Mesendoderm (in vitro differentiated cells): ENCODE data around the gene RTL5.

ENCODE experiments used
- DNase-seq: peaks from one replicate; pipeline ENCODE4 v3.0.0; 2013
- H2AK5ac ChIP-seq: 2 replicates; pipeline ENCODE4 v1.6.1; 2013; ENCODE audit warnings: low read length, inconsistent platforms
- H2BK120ac ChIP-seq: 2 replicates; pipeline ENCODE4 v1.6.1; 2013; ENCODE audit warnings: low read depth, mild to moderate bottlenecking, low read length, moderate library complexity, mixed read lengths
- H2BK15ac ChIP-seq: replicated peaks from 2 replicates; pipeline ENCODE4 v1.6.1; 2013; ENCODE audit warnings: low read depth, mild to moderate bottlenecking, moderate library complexity
- H2BK5ac ChIP-seq: 2 replicates; pipeline ENCODE4 v1.6.1; 2013; ENCODE audit warnings: low read length, inconsistent platforms
- H3K18ac ChIP-seq: 2 replicates; pipeline ENCODE4 v1.6.1; 2013; ENCODE audit warnings: mild to moderate bottlenecking, low read length, mixed read lengths
- H3K23ac ChIP-seq: one replicate; pipeline ENCODE4 v1.6.1; 2013; ENCODE audit warnings: low read length
- H3K27ac ChIP-seq: 2 replicates; pipeline ENCODE4 v1.5.1; 2013; ENCODE audit warnings: low read depth, mild to moderate bottlenecking, inconsistent platforms, low read length, moderate library complexity
- H3K27me3 ChIP-seq: 2 replicates; pipeline ENCODE4 v1.6.1; 2013; ENCODE audit warnings: low read length, control low read depth, mild to moderate bottlenecking, inconsistent platforms; ENCODE audit not compliant: insufficient read depth, poor library complexity
- H3K36me3 ChIP-seq: 2 replicates; pipeline ENCODE4 v1.6.1; 2013; ENCODE audit warnings: low read length, inconsistent platforms; ENCODE audit not compliant: control insufficient read depth, insufficient read depth
- H3K4ac ChIP-seq: one replicate; pipeline ENCODE4 v1.6.1; 2013; ENCODE audit warnings: low read depth, mild to moderate bottlenecking, low read length, moderate library complexity
- H3K4me1 ChIP-seq: 2 replicates; pipeline ENCODE4 v1.6.1; 2013; ENCODE audit warnings: low read depth, low read length, inconsistent platforms; ENCODE audit not compliant: control insufficient read depth
- H3K4me2 ChIP-seq: 2 replicates; pipeline ENCODE4 v1.6.1; 2013; ENCODE audit warnings: low read length
- H3K4me3 ChIP-seq: 2 replicates; pipeline ENCODE4 v1.5.1; 2013; ENCODE audit warnings: mild to moderate bottlenecking, low read length
- H3K56ac ChIP-seq: one replicate; pipeline ENCODE4 v1.6.1; 2013; ENCODE audit warnings: low read length
- H3K79me1 ChIP-seq: 2 replicates; pipeline ENCODE4 v1.6.1; 2013; ENCODE audit warnings: low read length, inconsistent platforms
- H3K79me2 ChIP-seq: 2 replicates; pipeline ENCODE4 v1.6.1; 2013; ENCODE audit warnings: mild to moderate bottlenecking, low read length; ENCODE audit not compliant: control insufficient read depth, insufficient read depth
- H3K9ac ChIP-seq: 2 replicates; pipeline ENCODE4 v1.6.1; 2013; ENCODE audit warnings: low read length, inconsistent platforms
- H4K5ac ChIP-seq: one replicate; pipeline ENCODE4 v1.6.1; 2013; ENCODE audit warnings: low read length
- H4K8ac ChIP-seq: one replicate; pipeline ENCODE4 v1.6.1; 2013; ENCODE audit warnings: low read depth, mild to moderate bottlenecking, control low read depth, low read length, moderate library complexity
- WGBS: extraction: QIAGEN DNeasy Blood & Tissue Kit; methylation state at CpG from one replicate; pipeline ENCODE4 v1.1.7; 2013; ENCODE audit warnings: low lambda C conversion rate, missing lambda C conversion rate; ENCODE audit not compliant: insufficient coverage; ENCODE audit errors: extremely low coverage; 5-methylcytosine and 5-hydroxymethylcytosine counted together

RTL5 gene

DNA sequence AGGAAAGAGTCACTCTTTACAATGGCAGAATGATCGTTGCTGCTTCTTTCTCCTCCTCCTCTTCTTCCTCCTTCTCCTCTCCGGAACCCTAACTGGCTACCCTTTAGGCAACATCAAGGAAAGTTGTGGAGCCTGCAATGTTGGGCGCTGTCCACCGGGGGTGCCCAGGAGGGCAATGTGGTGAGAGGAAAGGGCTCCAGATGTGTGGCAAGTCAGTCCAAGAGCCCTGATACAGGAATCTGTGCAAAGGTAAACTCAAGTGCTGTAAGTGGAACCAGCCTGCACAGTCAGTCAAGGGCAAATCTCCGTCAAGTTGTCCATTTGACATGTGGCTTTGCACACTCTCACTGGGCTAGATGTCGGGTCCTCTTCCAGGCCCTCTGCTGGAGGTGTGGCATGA, 2.8 kb downstream of the RTL5 start:
- no peak overlapping the region for H3K18ac ChIP-seq
- peaks cover 3% of the 10 kb centered on the region for H3K4me1 ChIP-seq
- H3K79me1 ChIP-seq: no peaks in the 10 kb centered on the region
- no peaks in the 10 kb centered on the region for H3K27me3 ChIP-seq
- H3K4ac ChIP-seq: no peak overlapping the region
- no peaks in the 10 kb centered on the region for H3K79me2 ChIP-seq
- H3K36me3 ChIP-seq: no peaks in the 10 kb centered on the region
- WGBS: no CpG with 5 or more reads among the region's 6 CpGs
- H3K4me2 ChIP-seq: no peak overlapping the region
- H2BK5ac ChIP-seq: no peak overlapping the region
- H2BK120ac ChIP-seq: no peak overlapping the region
- no peak overlapping the region for H2AK5ac ChIP-seq
- no peak overlapping the region for H3K4me3 ChIP-seq
- H2BK15ac ChIP-seq: no peak overlapping the region
- no peak overlapping the region for H4K8ac ChIP-seq
- H3K27ac ChIP-seq: no peak overlapping the region
- H3K56ac ChIP-seq: no peak overlapping the region
- H4K5ac ChIP-seq: no peak overlapping the region
- H3K23ac ChIP-seq: no peak overlapping the region
- H3K9ac ChIP-seq: no peak overlapping the region
- peak; percentile 50 for DNase-seq

DNA sequence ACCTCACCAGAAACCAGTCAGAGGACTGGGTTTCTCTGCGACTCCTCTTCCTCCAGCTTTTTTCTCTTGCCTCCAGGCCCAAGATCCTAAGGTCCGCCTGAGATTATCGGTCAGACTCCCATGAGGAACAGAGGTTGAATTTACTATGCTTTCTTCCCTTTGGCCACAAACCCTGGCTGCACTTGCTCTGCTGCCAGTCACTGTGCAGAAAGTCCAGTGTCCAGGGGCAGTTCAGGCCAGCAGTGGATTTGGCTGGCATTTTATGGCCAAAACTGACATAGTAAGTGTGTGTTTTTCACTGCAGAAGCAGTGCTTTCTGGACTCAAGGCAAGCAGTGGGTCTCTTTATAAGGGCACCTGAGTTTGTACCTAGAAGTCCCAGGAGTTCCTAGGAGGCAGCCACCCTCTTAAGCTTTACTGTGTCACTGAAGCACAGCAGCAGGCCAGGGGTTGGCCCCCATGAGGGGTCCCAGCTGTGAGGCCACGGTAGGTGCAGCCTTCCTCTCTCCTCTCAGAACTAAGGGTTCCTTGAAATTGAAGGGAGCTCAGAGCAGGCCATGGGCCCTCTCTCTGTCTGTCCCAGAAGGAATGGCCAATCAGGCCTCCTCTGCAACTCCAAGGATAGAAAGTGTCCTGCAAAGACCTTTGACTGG, 3.4 kb downstream of the RTL5 start:
- no peak for DNase-seq
- Histone ChIP-seq H3K79me1 (no peaks in the 10 kb centered on the region), H4K5ac (no peak overlapping the region), H3K79me2 (no peaks in the 10 kb centered on the region), H3K4me3 (no peak overlapping the region), H3K18ac (no peak overlapping the region), H3K9ac (no peak overlapping the region), H2BK5ac (no peak overlapping the region), H3K56ac (peak overlapping the region; percentile 25), H3K27ac (no peak overlapping the region), H3K4ac (no peak overlapping the region), H3K36me3 (no peaks in the 10 kb centered on the region), H3K23ac (no peak overlapping the region), H2BK120ac (no peak overlapping the region), H2BK15ac (no peak overlapping the region), H4K8ac (no peak overlapping the region), H2AK5ac (no peak overlapping the region), H3K4me2 (no peak overlapping the region), H3K4me1 (peaks cover 6% of the 10 kb centered on the region), H3K27me3 (no peaks in the 10 kb centered on the region)
- WGBS: no CpG with 5 or more reads among the region's 4 CpGs

GRCh38 chrX:72127332-72127731, 4.4 kb downstream of the RTL5 start:
- Histone ChIP-seq H2AK5ac (no peak overlapping the region), H3K4me3 (no peak overlapping the region), H3K4me2 (no peak overlapping the region), H3K23ac (no peak overlapping the region), H2BK5ac (no peak overlapping the region), H3K27ac (no peak overlapping the region), H3K79me2 (no peaks in the 10 kb centered on the region), H2BK15ac (no peak overlapping the region), H3K27me3 (no peaks in the 10 kb centered on the region), H3K4ac (no peak overlapping the region), H3K4me1 (peaks cover 7% of the 10 kb centered on the region), H3K9ac (no peak overlapping the region), H3K79me1 (no peaks in the 10 kb centered on the region), H3K18ac (no peak overlapping the region), H3K56ac (peak overlapping the region; percentile 25), H4K5ac (no peak overlapping the region), H3K36me3 (no peaks in the 10 kb centered on the region), H4K8ac (no peak overlapping the region), H2BK120ac (no peak overlapping the region)
- WGBS: no CpG with 5 or more reads among the region's 3 CpGs
- DNase-seq: no peak

DNA sequence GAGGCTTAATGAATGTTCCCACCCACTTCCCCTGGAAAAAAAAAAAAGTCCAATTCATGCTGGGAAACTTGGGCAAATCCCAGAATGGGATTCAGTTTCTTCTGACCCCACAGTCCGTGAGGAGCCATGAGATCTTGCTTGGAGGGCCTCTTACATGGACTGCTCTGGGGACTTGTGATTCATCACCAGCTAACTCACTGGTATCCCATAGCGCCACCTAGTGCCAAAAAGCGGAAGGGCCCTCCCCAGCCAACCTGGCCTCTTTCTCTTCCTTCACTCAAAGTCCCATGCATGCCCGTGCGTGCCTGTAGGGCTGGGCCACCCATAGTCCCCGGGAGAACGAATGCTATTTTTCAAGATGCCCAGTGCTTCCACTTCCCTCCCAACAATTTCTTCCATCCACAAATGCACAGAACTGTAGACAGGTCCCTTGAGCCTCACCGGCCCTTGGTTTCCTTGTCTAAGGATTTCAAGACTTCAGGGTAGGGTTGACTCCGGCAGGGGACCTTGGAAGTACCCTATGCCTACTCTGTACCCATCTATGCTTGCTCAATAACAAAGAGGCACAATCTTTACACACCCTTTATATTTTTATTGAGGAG, 5.1 kb downstream of the RTL5 start:
- peak overlapping the region; percentile 22 for H3K56ac ChIP-seq
- no CpG with 5 or more reads among the region's 9 CpGs for WGBS

DNA sequence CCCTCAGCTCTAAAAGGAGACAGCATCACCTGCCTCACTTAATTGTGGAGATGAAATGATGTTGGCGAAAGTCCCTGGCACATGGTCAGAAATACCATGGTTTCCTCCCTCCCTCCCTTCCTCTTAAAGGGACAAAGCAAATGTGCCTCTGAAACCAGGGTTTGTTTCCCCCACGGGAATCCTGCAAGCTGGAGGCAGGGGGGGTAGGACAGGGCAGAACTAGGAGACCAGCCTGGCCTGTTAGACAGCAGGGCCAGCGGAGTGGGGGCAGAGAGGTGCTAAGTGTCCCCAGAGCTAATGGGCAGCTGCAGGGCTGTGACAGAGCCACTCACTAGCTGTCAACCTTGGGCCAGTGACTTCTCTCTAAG, 5.7 kb downstream of the RTL5 start:
- H3K4me2 ChIP-seq: no peak overlapping the region
- peak overlapping the region; percentile 8 for H3K18ac ChIP-seq
- H3K79me2 ChIP-seq: no peaks in the 10 kb centered on the region
- no peak overlapping the region for H4K5ac ChIP-seq
- H3K4ac ChIP-seq: no peak overlapping the region
- no peak for DNase-seq
- H3K4me1 ChIP-seq: peaks cover 7% of the 10 kb centered on the region
- no peaks in the 10 kb centered on the region for H3K27me3 ChIP-seq
- H3K56ac ChIP-seq: peak overlapping the region; percentile 2
- no peaks in the 10 kb centered on the region for H3K36me3 ChIP-seq
- H3K27ac ChIP-seq: no peak overlapping the region
- no peak overlapping the region for H2BK120ac ChIP-seq
- H3K23ac ChIP-seq: no peak overlapping the region
- H3K4me3 ChIP-seq: no peak overlapping the region
- no peak overlapping the region for H2BK5ac ChIP-seq
- no peak overlapping the region for H2BK15ac ChIP-seq
- WGBS: no CpG with 5 or more reads among the region's 3 CpGs
- no peak overlapping the region for H3K9ac ChIP-seq
- H3K79me1 ChIP-seq: no peaks in the 10 kb centered on the region
- H4K8ac ChIP-seq: no peak overlapping the region
- no peak overlapping the region for H2AK5ac ChIP-seq

More for the DNA sequence above, 5.1 kb downstream of the RTL5 start:
- Histone ChIP-seq H3K4ac (no peak overlapping the region), H3K23ac (no peak overlapping the region), H2BK5ac (no peak overlapping the region), H3K79me1 (no peaks in the 10 kb centered on the region), H3K27ac (no peak overlapping the region), H3K4me3 (no peak overlapping the region), H4K8ac (no peak overlapping the region), H2BK15ac (no peak overlapping the region), H2BK120ac (no peak overlapping the region), H3K27me3 (no peaks in the 10 kb centered on the region), H3K4me2 (no peak overlapping the region), H3K9ac (no peak overlapping the region), H3K4me1 (peaks cover 7% of the 10 kb centered on the region), H2AK5ac (no peak overlapping the region), H3K36me3 (no peaks in the 10 kb centered on the region), H3K79me2 (no peaks in the 10 kb centered on the region), H4K5ac (no peak overlapping the region), H3K18ac (no peak overlapping the region)
- peak; percentile 87 for DNase-seq
